GM21786 (cell line): ENCODE results near the gene SFXN1.

Source experiments
- ATAC-seq: cut with Tn5 transposase; IDR thresholded peaks from one replicate; pipeline ENCODE4 v1.9.1; 2021; ENCODE audit not compliant: unreplicated experiment

SFXN1 gene

DNA sequence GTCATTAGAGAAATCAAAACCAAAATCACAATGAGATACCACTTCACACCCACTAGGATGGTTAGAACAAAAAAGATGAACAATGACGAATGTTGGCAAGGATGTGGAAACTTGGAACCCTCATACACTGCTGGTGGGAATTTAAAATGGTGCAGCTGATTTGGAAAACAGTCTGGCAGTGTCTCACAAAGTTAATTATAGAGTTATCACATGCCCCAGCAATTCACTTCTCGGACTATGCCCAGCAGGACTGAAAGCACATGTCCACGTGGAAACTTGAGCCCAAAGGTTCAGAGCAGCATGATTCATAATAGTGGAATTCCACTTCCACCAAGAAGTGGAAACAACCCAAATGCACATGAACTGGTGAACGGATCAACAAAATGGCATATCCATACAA is 94.5 kb downstream of the SFXN1 start:
- ATAC-seq = no peak

- no peak for ATAC-seq
Measured at GRCh38 chr5:175573493-175574269, 95.3 kb downstream of the SFXN1 start.

DNA sequence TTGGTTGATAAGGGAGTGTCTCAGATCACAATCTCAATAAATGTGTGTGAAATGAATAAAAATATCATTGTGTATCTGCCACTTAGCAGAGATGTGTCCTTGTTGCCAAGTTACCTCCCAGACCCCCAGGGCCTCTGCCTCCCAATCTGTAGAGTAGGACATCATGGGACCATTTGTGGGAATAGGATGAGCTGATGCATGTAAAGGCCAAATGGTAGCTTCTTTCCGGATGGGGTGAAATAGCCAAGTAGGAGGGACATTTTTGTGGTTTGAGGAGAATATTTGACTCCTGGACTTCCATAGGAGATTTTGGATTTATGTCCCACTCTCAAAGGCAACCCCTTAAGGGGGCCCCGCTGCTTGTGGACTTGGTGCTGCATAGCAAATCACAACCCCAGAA is 96.9 kb downstream of the SFXN1 start:
- no peak for ATAC-seq

- ATAC-seq = no peak
Measured at GRCh38 chr5:175576096-175576495, 97.7 kb downstream of the SFXN1 start.

GRCh38 chr5:175576591-175576990 is 98.2 kb downstream of the SFXN1 start:
- no peak for ATAC-seq
